BJ (cell line): ENCODE results near the gene SPTLC2. TPM values are rescaled to one million over a fixed set of nuclear protein-coding genes. Genes with fewer than 3 reads are reported as not detected.

Experiments
- CTCF ChIA-PET: fragments of 350-600 bp; formaldehyde crosslinking; extraction: SDS; loops from one replicate; lab custom pipeline; 2021; ENCODE audit warnings: antibody characterized with exemption, inconsistent platforms; lab: Yijun Ruan, JAX
- POLR2A ChIA-PET: fragments of 300-600 bp; sonication (Branson Sonifier 250); formaldehyde crosslinking; extraction: SDS; loops from one replicate; lab custom pipeline; 2021; ENCODE audit warnings: antibody characterized with exemption; lab: Charles Lee
- DNase-seq: peaks from one replicate; pipeline ENCODE4 v3.0.0-alpha.2; 2011; ENCODE audit warnings: low read depth
- H3K27me3 ChIP-seq: 2 replicates; pipeline ENCODE4 v1.6.0; 2011; ENCODE audit warnings: low read length; ENCODE audit not compliant: control insufficient read depth, insufficient read depth
- H3K36me3 ChIP-seq: 2 replicates; pipeline ENCODE4 v1.5.1; 2011; ENCODE audit warnings: low read length; ENCODE audit not compliant: control insufficient read depth, insufficient read depth
- H3K4me3 ChIP-seq: 2 replicates; pipeline ENCODE4 v1.5.1; 2011; ENCODE audit warnings: low read depth, mild to moderate bottlenecking, control low read depth, low read length
- CTCF ChIP-seq: IDR thresholded peaks from 2 replicates; pipeline ENCODE4 v1.5.1; 2011; ENCODE audit warnings: low read depth, mild to moderate bottlenecking, control low read depth, inconsistent platforms, low read length, moderate library complexity; ENCODE audit not compliant: insufficient read depth
- polyA plus RNA-seq: library from polyadenylated mRNA; depleted of rRNA; stranded (reverse); fragments of >200 nt; gene quantifications from 2 replicates; pipeline ENCODE4 v1.2.3, GENCODE V29; 2011

Gene SPTLC2
- polyA plus RNA-seq, 1 experiment: 38.3 TPM

- Histone ChIP-seq H3K27me3 (no peaks in the 10 kb centered on the region), H3K4me3 (peak overlapping the region; percentile 87), H3K36me3 (no peaks in the 10 kb centered on the region)
- DNase-seq: no peak
- TF ChIP-seq CTCF: no peak
- POLR2A ChIA-PET: no interaction called here
- CTCF ChIA-PET: interaction anchor here (0.6 to 0.7 kb wide), 2 partner anchors 17 to 64 kb away, joined by 3 read pairs; no protein-coding TSS in a partner anchor
These were observed 890 bp downstream of the SPTLC2 start for GRCh38 chr14:77615361-77616132.

GRCh38 chr14:77613201-77613600, 3.2 kb downstream of the SPTLC2 start:
- POLR2A ChIA-PET: no interaction called here
- DNase-seq: no peak
- CTCF ChIA-PET: interaction anchor here (0.5 to 0.6 kb wide), 2 partner anchors 67 to 302 kb away, joined by 3 to 5 read pairs; no protein-coding TSS in a partner anchor
- H3K27me3 ChIP-seq: no peaks in the 10 kb centered on the region
- no peak overlapping the region for H3K4me3 ChIP-seq
- TF ChIP-seq CTCF: no peak
- H3K36me3 ChIP-seq: no peaks in the 10 kb centered on the region

- Histone ChIP-seq H3K4me3 (no peak overlapping the region), H3K36me3 (peaks cover 2% of the 10 kb centered on the region; the same call in 1 of the 2 replicates), H3K27me3 (no peaks in the 10 kb centered on the region)
- DNase-seq: peak; percentile 43
- POLR2A ChIA-PET: interaction anchor here (0.6 kb wide), 2 partner anchors 49 to 306 kb away, joined by 3 to 6 read pairs; no protein-coding TSS in a partner anchor
- CTCF ChIA-PET: interaction anchor here (1.1 to 1.6 kb wide), 2 partner anchors 42 to 153 kb away, joined by 3 to 5 read pairs; no protein-coding TSS in a partner anchor
- TF ChIP-seq CTCF: no peak
These were observed 4.3 kb downstream of the SPTLC2 start for GRCh38 chr14:77612011-77612620.

GRCh38 chr14:77610553-77610952, 5.9 kb downstream of the SPTLC2 start:
- ChIA-PET CTCF (no interaction called here), POLR2A (no interaction called here)
- Histone ChIP-seq H3K27me3 (no peaks in the 10 kb centered on the region), H3K4me3 (no peak overlapping the region), H3K36me3 (peaks cover 2% of the 10 kb centered on the region; the same call in 1 of the 2 replicates)
- no peak for TF ChIP-seq CTCF
- no peak for DNase-seq

- Histone ChIP-seq H3K36me3 (peaks cover 2% of the 10 kb centered on the region; the same call in 1 of the 2 replicates), H3K27me3 (no peaks in the 10 kb centered on the region), H3K4me3 (no peak overlapping the region)
- ChIA-PET CTCF (no interaction called here), POLR2A (no interaction called here)
- TF ChIP-seq CTCF: no peak
- no peak for DNase-seq
These were observed 6.5 kb downstream of the SPTLC2 start for GRCh38 chr14:77609922-77610321.
